GM13976 (cell line): Measurements from ENCODE around the gene CLIP4.

Experiments
- DNase-seq: peaks from one replicate; pipeline ENCODE4 v3.0.0; 2012; ENCODE audit warnings: low spot score
- CTCF ChIP-seq: IDR thresholded peaks from 2 replicates; pipeline ENCODE4 v1.5.1; 2012; ENCODE audit warnings: borderline replicate concordance, mild to moderate bottlenecking; ENCODE audit not compliant: insufficient read depth; ENCODE audit errors: extremely low read depth, missing control alignments, control extremely low read depth
- in situ Hi-C: fragments of 300-500 bp; cut with MboI; formaldehyde crosslinking; loops from one replicate; pipeline ENCODE4 v1.12.0; 2022; ENCODE audit warnings: low sequenced_read_pairs, mixed read lengths, inconsistent platforms; ENCODE audit not compliant: unreplicated experiment

The CLIP4 gene

DNA sequence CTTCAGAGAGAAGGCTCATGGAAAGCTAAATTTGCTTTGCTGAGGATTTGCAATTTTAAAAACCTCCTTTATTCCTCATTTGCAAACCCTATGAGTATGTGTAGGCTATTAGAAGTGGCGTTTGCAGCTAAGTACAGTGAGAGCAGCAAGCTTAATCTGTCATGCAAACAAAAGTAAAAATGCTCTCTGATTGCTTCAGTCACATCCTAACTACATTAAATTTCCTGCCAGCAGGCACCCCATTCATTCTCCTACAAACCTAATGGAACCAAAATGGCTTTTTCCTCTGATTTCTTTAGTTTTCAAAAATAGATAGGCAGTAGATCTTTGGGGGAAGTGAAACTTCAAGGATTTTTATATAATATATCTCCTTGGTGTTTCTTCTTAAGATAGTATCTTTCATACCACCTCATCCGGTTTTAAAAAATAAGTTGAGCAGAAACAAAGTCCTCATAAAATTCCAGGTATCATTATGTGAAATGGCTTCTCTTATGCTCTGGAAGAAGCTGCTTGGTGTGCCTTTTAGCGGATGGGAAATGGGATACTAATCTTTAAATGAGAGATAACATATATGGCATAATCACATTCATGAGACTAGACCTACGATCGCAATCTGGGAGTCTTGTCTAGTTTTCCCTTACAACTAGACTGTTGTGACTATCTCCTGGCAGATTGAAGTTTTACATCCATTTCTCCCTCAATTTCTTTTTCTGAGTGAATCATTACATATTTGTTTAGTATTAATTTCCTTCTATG lies 49.1 kb downstream of the CLIP4 start:
- DNase-seq, result no peak
- TF ChIP-seq CTCF, result no peak
- in situ Hi-C loops, result no loop called here

- in situ Hi-C loops, result no loop called here
- DNase-seq, result no peak
Measured at GRCh38 chr2:29165362-29166241, 50.4 kb downstream of the CLIP4 start.

DNA sequence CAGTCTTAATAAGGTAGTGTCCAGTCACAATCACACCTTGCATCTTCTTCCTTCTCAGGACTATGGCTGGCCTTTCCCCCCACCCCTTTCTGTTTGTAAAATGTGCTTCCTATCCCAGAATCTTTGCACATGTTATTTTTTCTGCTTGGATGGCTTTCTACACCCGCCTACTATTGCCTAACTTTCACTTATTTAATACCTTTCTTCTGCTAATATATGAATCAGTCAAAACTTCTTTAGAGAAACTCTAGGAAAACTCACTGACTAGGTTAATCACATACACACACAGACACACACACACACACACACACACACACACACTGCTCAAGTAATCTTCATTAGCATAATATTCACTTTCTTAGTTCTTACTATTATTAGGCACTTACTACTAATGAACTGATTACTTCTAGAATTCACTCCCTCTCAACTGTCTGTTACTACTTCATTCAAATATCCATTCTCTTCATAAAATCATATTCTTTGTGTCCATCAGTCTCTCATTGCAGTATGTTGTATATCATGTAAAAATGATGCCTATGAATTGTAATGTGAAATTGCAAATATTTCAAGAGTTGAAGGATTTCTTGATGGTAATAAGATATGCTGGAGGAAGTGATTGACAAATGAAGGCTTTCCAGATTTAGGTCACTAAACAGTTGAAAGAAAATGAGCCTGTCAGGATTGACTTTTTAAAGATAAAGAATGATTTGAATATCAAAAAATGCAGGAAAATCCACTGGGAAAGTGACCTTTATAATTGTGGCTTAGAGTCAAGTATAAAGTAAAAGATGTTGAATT lies 51.2 kb downstream of the CLIP4 start:
- TF ChIP-seq CTCF, result no peak
- in situ Hi-C loops, result no loop called here
- DNase-seq, result no peak

More at GRCh38 chr2:29165362-29166241, 50.4 kb downstream of the CLIP4 start:
- TF ChIP-seq CTCF, result no peak

GRCh38 chr2:29174937-29175336 lies 59.7 kb downstream of the CLIP4 start:
- DNase-seq, result no peak
- in situ Hi-C loops, result loop anchor here (25.0 kb wide), 2 partner anchors 363 to 613 kb away; partner anchors contain the start of gene SPDYA
- no peak for TF ChIP-seq CTCF

DNA sequence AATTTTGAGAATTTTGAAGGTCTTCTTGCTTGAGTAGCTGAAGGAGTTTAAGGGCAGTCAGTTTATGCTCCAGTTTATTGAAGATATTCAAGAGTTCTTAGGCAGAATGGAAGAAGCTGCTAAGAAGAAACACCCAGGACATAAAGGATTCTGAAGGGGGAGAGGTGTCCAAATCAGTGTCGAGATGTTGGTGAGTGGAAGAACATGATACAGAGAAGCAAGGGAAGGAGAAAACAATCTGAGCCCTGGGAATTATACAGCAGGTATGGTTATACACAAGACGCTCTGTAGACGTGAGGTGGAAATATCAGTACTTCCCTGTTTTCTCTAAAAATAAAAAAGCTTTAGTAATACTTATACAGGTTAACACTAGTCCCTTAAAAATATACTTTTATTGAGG lies 60.1 kb downstream of the CLIP4 start:
- TF ChIP-seq CTCF, result no peak
- no peak for DNase-seq
- in situ Hi-C loops, result loop anchor here (25.0 kb wide), 2 partner anchors 363 to 613 kb away; partner anchors contain the start of gene SPDYA

GRCh38 chr2:29182334-29182733 lies 67.1 kb downstream of the CLIP4 start:
- TF ChIP-seq CTCF, result no peak
- in situ Hi-C loops, result loop anchor here (25.0 kb wide), 2 partner anchors 370 to 620 kb away; partner anchors contain the start of gene SPDYA
- no peak for DNase-seq
